KMS-11 (cell line): ENCODE measurements around the gene CAMK2D.

ENCODE experiments used
- H2AFZ ChIP-seq: fragments of 200-600 bp; sonication (generic); 2 replicates; pipeline ENCODE4 v1.6.1; 2016; ENCODE audit warnings: antibody characterized with exemption, mixed run types, low read depth
- H3K27ac ChIP-seq: fragments of 200-600 bp; sonication (generic); 2 replicates; pipeline ENCODE4 v1.6.1; 2016; ENCODE audit warnings: mild to moderate bottlenecking, mixed run types
- H3K27me3 ChIP-seq: fragments of 200-600 bp; sonication (generic); 2 replicates; pipeline ENCODE4 v1.6.1; 2017; ENCODE audit warnings: mild to moderate bottlenecking, low read depth, mixed run types, moderate library complexity; ENCODE audit not compliant: insufficient read depth
- H3K36me3 ChIP-seq: fragments of 200-600 bp; sonication (generic); 2 replicates; pipeline ENCODE4 v1.6.1; 2017; ENCODE audit warnings: mild to moderate bottlenecking, mixed run types; ENCODE audit not compliant: insufficient read depth
- H3K4me1 ChIP-seq: fragments of 200-600 bp; sonication (generic); 2 replicates; pipeline ENCODE4 v1.6.1; 2016; ENCODE audit warnings: mild to moderate bottlenecking, low read depth, mixed run types; ENCODE audit not compliant: poor library complexity, severe bottlenecking
- H3K4me2 ChIP-seq: fragments of 200-600 bp; sonication (generic); 2 replicates; pipeline ENCODE4 v1.7.0; 2016; ENCODE audit warnings: mild to moderate bottlenecking, mixed run types
- H3K4me3 ChIP-seq: fragments of 200-600 bp; sonication (generic); IDR thresholded peaks from 2 replicates; pipeline ENCODE4 v1.6.1; 2017; ENCODE audit warnings: low read depth, low read length, mixed read lengths; ENCODE audit not compliant: insufficient read depth
- H3K79me2 ChIP-seq: fragments of 200-600 bp; sonication (generic); 2 replicates; pipeline ENCODE4 v1.6.1; 2016; ENCODE audit warnings: low read depth, mixed run types; ENCODE audit not compliant: insufficient read depth
- H3K9ac ChIP-seq: fragments of 200-600 bp; sonication (generic); 2 replicates; pipeline ENCODE4 v1.6.1; 2016; ENCODE audit warnings: mild to moderate bottlenecking, mixed run types
- H4K20me1 ChIP-seq: fragments of 200-600 bp; sonication (generic); 2 replicates; pipeline ENCODE4 v1.6.1; 2016; ENCODE audit warnings: mild to moderate bottlenecking, mixed run types; ENCODE audit not compliant: insufficient read depth
- TF ChIP-seq, protein P1 (sequence below): fragments of 200-600 bp; sonication (generic); conservative IDR thresholded peaks from 2 replicates; pipeline ENCODE4 v1.6.1; 2017; ENCODE audit warnings: low read depth, mild to moderate bottlenecking, antibody characterized with exemption, low read length, moderate library complexity, mixed read lengths

The CAMK2D gene

DNA sequence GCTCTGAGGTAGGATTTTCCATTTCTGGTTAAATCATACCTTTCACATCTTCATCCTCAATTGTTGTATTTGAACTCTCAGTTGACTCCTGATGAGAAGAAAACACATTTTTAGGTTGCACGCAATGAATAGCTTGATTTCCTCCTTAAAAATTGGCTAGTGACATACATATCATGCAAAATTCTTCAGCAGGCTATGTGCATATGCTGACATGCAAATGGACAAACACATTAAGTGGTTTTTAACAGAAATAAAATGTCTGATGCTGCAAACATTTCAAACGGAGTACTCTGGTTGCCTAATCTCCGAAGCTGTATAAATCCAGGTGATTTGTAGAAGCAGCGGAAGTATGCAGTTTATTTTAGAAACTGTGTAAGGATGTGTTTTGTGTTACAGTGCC is 261.1 kb downstream of the CAMK2D start:
- Histone ChIP-seq H3K4me3 (no peak overlapping the region), H2AFZ (no peak overlapping the region), H4K20me1 (no peaks in the 10 kb centered on the region), H3K4me2 (no peak overlapping the region), H3K4me1 (no peaks in the 10 kb centered on the region), H3K27ac (no peak overlapping the region), H3K79me2 (no peaks in the 10 kb centered on the region), H3K9ac (no peak overlapping the region), H3K27me3 (no peaks in the 10 kb centered on the region), H3K36me3 (no peaks in the 10 kb centered on the region)
- TF ChIP-seq, protein P1, sequence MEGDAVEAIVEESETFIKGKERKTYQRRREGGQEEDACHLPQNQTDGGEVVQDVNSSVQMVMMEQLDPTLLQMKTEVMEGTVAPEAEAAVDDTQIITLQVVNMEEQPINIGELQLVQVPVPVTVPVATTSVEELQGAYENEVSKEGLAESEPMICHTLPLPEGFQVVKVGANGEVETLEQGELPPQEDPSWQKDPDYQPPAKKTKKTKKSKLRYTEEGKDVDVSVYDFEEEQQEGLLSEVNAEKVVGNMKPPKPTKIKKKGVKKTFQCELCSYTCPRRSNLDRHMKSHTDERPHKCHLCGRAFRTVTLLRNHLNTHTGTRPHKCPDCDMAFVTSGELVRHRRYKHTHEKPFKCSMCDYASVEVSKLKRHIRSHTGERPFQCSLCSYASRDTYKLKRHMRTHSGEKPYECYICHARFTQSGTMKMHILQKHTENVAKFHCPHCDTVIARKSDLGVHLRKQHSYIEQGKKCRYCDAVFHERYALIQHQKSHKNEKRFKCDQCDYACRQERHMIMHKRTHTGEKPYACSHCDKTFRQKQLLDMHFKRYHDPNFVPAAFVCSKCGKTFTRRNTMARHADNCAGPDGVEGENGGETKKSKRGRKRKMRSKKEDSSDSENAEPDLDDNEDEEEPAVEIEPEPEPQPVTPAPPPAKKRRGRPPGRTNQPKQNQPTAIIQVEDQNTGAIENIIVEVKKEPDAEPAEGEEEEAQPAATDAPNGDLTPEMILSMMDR: no peak

DNA sequence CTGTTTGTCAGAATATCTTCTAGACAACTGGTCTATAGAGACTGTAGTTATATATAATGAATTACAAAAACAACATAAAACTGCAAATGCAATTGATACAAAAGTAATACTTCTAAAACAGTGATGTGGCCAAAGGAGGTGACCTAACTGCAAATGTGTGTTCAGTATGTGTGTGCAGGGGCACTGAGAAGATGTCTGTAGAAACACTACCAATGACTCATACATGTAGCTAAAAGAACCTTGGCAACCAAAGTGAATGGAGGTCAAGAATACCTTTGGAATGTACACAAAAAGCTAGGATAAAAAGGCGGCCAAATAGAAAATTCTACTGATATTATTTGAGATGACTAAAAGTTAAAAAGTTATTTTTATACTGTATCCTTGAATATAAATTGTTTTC is 261.8 kb downstream of the CAMK2D start:
- TF ChIP-seq, protein P1: no peak
- Histone ChIP-seq H2AFZ (no peak overlapping the region), H3K4me1 (no peaks in the 10 kb centered on the region), H3K9ac (no peak overlapping the region), H4K20me1 (no peaks in the 10 kb centered on the region), H3K27me3 (no peaks in the 10 kb centered on the region), H3K79me2 (no peaks in the 10 kb centered on the region), H3K27ac (no peak overlapping the region), H3K4me2 (no peak overlapping the region), H3K4me3 (no peak overlapping the region), H3K36me3 (no peaks in the 10 kb centered on the region)

DNA sequence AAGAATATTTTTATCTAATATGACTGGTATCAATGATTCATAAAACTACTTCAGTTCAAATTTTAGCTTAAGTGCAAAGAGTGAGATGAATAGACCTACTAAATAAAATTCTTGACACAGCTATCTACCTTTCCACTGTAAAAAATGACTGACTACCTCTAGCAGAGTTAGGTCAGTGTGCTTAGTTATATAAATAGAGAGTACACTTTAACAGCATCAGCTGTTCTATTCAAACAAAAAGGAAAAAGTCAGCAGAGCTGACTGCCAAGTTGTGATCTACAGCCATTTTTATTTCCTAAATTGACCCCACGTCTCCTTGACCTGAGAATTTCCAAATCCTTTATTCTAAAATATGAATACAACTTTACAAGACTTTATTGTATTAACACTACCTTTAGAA is 262.4 kb downstream of the CAMK2D start:
- H3K9ac ChIP-seq: no peak overlapping the region
- no peaks in the 10 kb centered on the region for H3K36me3 ChIP-seq
- no peak overlapping the region for H2AFZ ChIP-seq
- H3K79me2 ChIP-seq: no peaks in the 10 kb centered on the region
- H4K20me1 ChIP-seq: no peaks in the 10 kb centered on the region
- H3K27me3 ChIP-seq: no peaks in the 10 kb centered on the region
- TF ChIP-seq, protein P1: no peak
- H3K4me2 ChIP-seq: no peak overlapping the region
- no peak overlapping the region for H3K27ac ChIP-seq
- no peaks in the 10 kb centered on the region for H3K4me1 ChIP-seq
- no peak overlapping the region for H3K4me3 ChIP-seq

DNA sequence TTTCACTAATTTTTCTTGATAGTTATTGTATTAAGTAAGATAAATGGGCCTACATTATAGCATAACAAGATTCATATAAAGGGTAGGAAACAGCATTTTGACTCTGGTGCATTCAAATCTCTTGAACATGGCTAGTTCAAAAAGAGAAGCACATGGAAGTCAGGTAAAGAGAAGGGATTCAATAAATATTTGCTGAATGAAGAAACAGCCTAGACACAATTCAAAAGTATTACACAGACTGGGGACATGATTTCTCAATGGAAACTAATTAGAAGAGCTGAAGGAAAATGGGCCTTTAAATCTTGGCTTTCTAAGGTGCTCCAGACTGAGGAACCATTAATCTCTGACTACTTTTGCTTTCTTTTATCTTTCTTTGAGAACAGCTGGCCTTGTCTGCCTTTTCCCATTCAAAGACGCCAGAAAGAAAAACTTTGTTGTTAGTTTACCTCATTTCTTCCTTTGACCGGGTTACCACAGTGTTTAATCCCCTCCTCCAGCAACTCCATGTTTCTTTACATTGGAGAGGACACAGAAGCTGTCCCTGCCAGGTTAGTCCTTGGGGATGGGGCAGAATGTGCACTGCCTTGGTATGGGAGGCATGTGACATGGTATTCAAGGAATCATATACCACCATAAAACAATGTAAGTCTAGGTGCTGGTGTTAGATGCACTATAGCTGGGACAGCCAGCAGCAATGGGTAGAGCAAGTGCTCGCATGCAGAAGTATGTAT is 264.2 kb downstream of the CAMK2D start:
- Histone ChIP-seq H3K36me3 (no peaks in the 10 kb centered on the region), H4K20me1 (no peaks in the 10 kb centered on the region), H3K9ac (no peak overlapping the region), H3K4me2 (no peak overlapping the region), H3K27ac (no peak overlapping the region), H3K4me1 (no peaks in the 10 kb centered on the region), H3K27me3 (no peaks in the 10 kb centered on the region), H3K79me2 (no peaks in the 10 kb centered on the region), H3K4me3 (no peak overlapping the region), H2AFZ (no peak overlapping the region)
- TF ChIP-seq, protein P1: no peak
